Urinary bladder (tissue), 4 donors: ENCODE results near the gene EGF. TPM values are rescaled to one million over a fixed set of nuclear protein-coding genes. Genes with fewer than 3 reads are reported as not detected.
"Not testable (repeated sequence)": the region's sequence is repeated elsewhere in the genome, so short reads cannot be mapped to it uniquely, and the experiment has no call there.

Source experiments
- DNase-seq: peaks from one replicate; pipeline ENCODE4 v3.0.0-alpha.2; 2015; ENCODE audit errors: extremely low spot score
- H3K27ac ChIP-seq: one replicate; pipeline ENCODE4 v1.5.1; 2013; ENCODE audit warnings: low read depth, mild to moderate bottlenecking, moderate library complexity
- H3K36me3 ChIP-seq: one replicate; pipeline ENCODE4 v1.6.1; 2013; ENCODE audit warnings: mild to moderate bottlenecking, moderate library complexity; ENCODE audit not compliant: insufficient read depth
- H3K4me1 ChIP-seq: one replicate; pipeline ENCODE4 v1.6.1; 2013; ENCODE audit warnings: mild to moderate bottlenecking, moderate library complexity; ENCODE audit not compliant: insufficient read depth
- H3K4me3 ChIP-seq: one replicate; pipeline ENCODE4 v1.5.1; 2013; ENCODE audit warnings: low read depth, low read length
- WGBS: extraction: QIAGEN DNeasy Blood & Tissue Kit; methylation state at CpG from one replicate; pipeline ENCODE4 v1.1.7; 2013; 5-methylcytosine and 5-hydroxymethylcytosine counted together
- polyA plus RNA-seq: library from polyadenylated mRNA; stranded (reverse); fragments of 200-250 nt; gene quantifications from one replicate; pipeline ENCODE4 v1.2.3, GENCODE V29; 2013
- total RNA-seq: library from RNA; depleted of rRNA; stranded (reverse); fragments of >200 nt; gene quantifications from one replicate; pipeline ENCODE4 v1.2.3, GENCODE V29; 2014
- donor health status: healthy with polysubstance abuse.
- donor health status: healthy.

Gene EGF
- total and polyA plus RNA-seq, 2 donors = 1.6 to 3.0 TPM

DNA sequence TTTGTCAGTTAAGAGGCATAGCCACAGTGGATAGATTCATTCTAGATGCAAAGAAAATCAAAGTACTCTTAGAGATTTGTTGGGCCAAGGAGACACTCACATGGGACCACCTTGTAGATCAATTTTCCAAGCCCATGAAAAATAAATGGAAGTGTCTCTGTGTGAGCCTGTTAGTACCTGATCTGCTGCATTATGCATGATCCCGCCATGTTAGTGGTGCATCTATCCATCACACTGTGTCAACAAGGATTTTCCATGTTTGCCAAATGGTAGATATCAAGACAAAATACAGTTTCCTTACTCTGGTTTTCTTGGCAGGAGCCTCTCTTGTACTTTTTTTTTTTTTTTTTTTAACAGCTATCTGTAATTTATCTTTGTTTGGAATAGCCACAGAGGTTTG, 112.4 kb downstream of the EGF start:
- Histone ChIP-seq H3K4me1 (no peaks in the 10 kb centered on the region), H3K27ac (no peak overlapping the region), H3K36me3 (no peaks in the 10 kb centered on the region), H3K4me3 (no peak overlapping the region)
- DNase-seq = no peak
- 88% methylated on average over 1 of the region's 1 CpG for WGBS

DNA sequence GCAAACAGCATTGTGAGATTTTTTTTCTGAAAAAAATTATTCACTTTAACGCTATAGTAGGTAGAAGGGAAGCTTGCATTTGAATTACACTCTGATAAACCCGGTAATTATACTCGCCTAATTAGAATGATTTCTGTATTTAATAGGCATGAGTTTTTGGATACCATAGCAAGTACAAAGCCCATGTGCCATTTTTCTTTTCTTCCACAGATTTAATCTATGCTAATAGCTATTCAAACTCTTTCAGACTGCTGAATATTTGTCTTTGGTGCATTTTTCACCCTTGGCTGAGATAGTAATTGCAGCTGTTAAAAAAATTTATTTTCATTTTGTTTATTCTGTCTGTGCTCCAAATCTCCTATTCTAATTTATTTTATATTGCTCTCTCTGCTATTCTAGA, 113.0 kb downstream of the EGF start:
- WGBS = 75% methylated on average over 3 of the region's 3 CpGs

DNA sequence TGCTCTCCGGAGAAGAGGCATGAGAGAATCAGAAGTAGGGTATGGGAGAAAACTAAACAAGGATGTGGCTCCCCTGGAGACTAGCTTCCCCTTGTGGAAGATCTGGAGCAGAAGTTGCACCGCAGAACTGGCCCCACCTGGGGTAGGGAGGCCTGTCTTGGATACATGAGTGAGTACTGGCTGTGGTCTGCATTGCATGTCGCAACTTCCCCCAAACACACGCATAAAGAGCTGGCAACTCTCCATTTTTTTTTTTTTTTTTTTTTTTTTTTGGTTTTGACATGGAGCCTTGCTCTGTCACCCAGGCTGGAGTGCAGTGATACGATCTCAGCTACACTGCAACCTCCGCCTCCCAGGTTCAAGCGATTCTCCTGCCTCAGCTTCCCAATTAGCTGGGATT, 119.9 kb downstream of the EGF start:
- Histone ChIP-seq H3K36me3 (no peaks in the 10 kb centered on the region), H3K4me1 (no peaks in the 10 kb centered on the region), H3K27ac (no peak overlapping the region), H3K4me3 (no peak overlapping the region)
- no peak for DNase-seq
- 87% methylated on average over 7 of the region's 7 CpGs for WGBS

More for the DNA sequence above, 113.0 kb downstream of the EGF start:
- Histone ChIP-seq H3K27ac (no peak overlapping the region), H3K4me3 (no peak overlapping the region), H3K4me1 (no peaks in the 10 kb centered on the region), H3K36me3 (no peaks in the 10 kb centered on the region)
- DNase-seq = no peak

DNA sequence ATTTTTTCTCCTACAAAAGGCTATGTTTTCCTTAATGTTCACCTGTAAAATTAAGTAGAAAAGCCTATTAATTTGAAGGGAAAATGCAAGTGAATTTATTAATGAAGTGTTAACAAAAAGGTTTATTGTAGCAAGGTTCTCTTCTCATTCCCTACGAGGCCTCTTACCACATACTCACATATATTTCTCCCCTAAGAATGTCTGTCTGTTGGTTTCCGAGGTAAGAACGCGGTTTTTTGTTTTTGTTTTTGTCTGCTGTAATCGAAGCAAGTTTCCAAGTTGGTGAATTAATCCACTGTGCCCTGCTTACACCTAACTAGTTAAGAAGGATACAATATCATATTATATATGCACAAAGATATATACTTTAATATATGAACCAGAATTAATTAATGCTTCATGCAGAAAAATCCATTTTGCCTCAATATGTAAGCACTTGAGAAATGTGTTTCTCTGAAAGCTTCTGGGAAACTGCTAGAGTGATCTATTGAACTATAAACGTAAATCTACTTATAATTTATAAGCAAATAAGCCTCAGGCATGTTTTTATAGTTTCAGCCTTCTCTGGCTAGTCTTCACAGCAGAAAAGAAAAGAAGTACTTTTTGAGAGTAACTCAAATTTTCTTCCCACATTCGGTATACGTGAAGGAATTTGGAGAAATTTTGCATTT, 120.8 kb downstream of the EGF start:
- Histone ChIP-seq H3K4me3 (no peak overlapping the region), H3K4me1 (no peaks in the 10 kb centered on the region), H3K27ac (no peak overlapping the region), H3K36me3 (no peaks in the 10 kb centered on the region)
- DNase-seq = no peak
- 54% methylated on average over 8 of the region's 8 CpGs for WGBS

DNA sequence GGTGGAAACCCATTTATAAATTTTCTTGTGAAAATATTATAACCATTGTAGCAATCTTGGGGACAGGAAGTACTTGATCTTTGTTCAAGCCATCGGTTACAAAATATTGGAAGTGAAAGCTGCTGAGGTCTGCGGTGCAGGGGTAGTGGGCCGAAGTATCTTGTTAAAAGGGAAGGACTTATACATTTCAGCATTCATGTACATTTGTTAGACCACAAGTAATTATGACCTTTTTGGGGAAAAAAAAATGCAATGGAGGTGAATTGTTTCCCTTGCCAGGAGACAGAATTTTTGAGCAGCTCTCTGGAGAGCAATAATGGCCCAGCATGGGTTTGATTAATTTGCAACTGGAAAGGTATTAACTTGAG, 121.3 kb downstream of the EGF start:
- H3K27ac ChIP-seq = no peak overlapping the region
- no peak for DNase-seq
- H3K4me1 ChIP-seq = no peaks in the 10 kb centered on the region
- WGBS = 62% methylated on average over 3 of the region's 3 CpGs
- no peaks in the 10 kb centered on the region for H3K36me3 ChIP-seq
- no peak overlapping the region for H3K4me3 ChIP-seq

DNA sequence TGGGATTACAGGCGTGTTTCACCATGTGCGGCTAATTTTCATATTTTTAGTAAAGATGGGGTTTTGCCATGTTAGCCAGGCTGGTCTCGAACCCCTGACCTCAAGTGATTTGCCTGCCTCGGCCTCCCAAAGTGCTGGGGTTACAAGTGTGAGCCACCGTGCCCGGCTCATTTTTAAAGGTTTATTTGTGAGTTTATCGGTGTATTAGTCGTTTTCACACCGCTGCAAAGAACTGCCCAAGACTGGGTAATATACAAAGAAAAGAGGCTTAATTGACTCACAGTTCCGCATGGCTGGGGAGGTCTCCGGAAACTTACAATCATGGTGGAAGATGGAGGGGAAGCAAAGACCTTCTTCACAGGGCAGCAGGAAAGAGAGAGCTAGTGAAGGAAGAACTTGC, 126.5 kb downstream of the EGF start:
- not testable (repeated sequence) for H3K36me3 ChIP-seq
- 95% methylated on average over 11 of the region's 11 CpGs for WGBS

DNA sequence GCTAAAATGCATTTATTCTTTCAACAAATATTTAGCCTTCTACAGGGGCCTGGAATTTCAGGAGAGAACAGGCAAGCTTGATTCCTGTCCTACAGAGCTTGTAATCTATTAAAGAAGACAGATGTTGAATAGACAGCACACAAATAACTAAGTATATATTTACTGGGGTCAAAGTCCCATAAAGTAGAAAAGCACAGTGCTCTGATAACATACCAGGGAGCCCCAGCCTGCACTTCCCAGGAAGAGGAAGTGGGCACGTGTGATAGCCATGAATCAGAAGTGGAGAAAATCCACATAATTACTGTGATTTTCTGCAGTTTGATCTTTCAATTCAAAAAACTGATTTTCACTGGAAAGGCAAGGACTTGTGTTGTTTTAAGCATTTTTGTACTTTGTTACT, 129.1 kb downstream of the EGF start:
- Histone ChIP-seq H3K4me3 (no peak overlapping the region), H3K36me3 (no peaks in the 10 kb centered on the region), H3K27ac (no peak overlapping the region), H3K4me1 (no peaks in the 10 kb centered on the region)
- DNase-seq = no peak
- 67% methylated on average over 1 of the region's 1 CpG for WGBS

More for the DNA sequence above, 126.5 kb downstream of the EGF start:
- not testable (repeated sequence) for H3K27ac ChIP-seq, H3K4me1 ChIP-seq, H3K4me3 ChIP-seq, DNase-seq

DNA sequence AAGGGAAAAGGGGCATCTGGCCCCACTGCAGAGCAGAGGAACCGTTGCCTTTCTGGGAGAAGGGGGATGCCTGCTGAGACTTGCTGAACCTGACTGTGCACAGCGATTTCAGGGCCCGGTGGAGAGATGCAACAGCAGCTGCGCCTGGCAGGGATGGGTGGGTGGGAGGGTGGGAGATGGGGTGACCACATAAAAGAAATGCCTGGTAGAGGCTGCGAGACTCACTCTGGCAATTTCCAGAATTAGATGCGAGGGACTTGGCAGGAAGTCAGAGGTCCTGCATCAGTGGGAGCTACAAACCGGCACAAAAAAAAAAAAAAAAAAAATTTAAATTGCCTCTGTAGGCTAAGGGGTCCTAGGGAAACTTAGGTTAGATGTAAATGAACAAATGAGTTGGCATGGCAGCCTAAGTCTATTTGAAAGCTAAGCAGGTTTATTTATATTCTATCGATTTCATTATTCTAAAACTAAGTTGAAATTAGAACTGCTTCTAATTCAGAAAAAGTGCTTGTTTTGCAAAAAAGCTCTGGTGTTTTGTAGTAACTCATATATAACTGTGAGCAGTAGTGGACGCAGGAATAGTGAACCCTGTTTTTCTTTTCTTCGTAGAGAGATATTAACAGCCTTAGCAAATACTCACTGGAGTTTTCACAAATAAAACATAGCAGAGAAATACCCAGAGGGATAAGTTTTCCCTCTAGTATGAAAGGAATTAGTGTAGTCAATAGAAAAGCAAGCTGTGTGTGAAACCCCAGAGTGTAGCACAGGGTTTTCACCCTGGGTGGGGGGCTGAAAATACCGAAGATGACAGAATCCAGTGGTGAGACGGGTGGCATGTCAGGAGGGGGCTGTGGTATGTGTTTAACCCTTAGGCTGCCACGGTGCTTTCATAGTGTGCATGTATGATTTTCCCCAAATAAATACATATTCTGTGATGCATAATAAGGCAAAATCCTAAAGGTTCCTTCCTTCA, 130.1 kb downstream of the EGF start:
- Histone ChIP-seq H3K4me1 (no peaks in the 10 kb centered on the region), H3K4me3 (no peak overlapping the region), H3K27ac (no peak overlapping the region), H3K36me3 (no peaks in the 10 kb centered on the region)
- DNase-seq = no peak
- 35% methylated on average over 13 of the region's 13 CpGs for WGBS

DNA sequence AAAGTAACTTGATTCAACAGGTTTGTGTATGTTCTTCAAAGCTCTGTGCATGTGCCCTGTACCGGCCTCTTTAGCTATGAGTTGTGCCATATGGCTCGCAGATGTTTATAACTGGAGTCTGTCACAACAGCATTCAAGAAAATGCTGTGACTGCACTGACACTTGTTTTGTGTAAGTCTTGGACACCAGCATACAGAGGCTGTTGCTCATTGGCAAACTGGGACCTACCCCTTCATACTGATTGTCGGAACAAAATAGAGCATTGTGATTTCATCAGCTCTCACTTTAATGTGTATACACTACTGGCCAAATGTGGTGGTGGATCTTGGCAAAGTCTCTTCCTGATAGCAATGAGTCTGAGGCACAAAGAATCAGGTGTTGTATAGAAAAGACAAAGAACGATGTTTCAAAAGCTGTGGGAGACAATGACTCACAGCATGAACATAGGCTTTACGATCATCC, 133.9 kb downstream of the EGF start:
- 73% methylated on average over 5 of the region's 5 CpGs for WGBS
- no peaks in the 10 kb centered on the region for H3K4me1 ChIP-seq
- no peaks in the 10 kb centered on the region for H3K36me3 ChIP-seq
- H3K27ac ChIP-seq = no peak overlapping the region
- H3K4me3 ChIP-seq = no peak overlapping the region
- DNase-seq = no peak

DNA sequence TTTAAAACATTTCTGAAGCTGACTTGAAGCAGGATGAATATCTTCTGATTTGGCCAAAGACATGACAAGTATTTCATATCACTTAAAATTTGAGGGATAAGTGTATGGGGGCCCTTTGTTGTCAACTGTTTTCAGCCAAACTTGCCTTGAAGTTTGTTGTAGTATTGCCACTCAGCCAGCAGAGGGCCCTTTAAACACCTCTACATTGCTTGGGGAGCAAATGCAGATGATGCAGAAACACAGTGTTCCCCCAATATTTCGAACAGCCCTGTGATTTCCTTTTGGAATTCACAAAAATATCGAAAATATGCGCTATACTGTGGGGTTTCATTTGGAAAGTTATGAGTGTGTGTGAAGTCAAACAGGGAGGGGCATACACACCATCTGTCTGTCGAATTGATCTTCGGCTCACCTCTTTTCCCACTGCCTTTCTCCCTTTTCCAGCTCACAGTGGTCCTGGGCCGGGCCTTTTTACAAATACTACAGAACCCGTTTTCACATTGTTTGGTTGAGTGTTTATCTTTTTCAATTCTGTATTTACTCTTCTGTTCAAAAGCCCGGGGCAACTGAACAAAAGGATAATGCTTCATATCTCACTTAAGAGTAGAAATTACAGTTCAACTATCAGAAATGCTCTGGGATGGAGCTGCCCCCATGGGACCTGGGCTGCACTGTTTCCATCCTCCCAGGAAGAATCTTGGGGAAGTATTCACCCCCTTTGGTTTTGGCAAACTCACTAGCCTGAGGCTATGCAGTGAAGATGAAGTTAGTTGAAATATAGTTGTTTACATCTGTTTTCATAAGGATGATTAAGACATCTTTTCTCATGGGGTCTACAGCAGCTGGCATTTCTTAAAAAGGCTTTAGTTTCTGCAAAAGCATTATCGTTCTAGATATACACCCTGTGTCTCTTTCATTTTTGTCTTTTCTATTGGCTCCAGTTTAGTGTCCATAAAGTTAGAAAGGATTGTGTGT, 137.6 kb downstream of the EGF start:
- peak; percentile 10 for DNase-seq
- Histone ChIP-seq H3K4me1 (no peaks in the 10 kb centered on the region), H3K4me3 (no peak overlapping the region), H3K27ac (no peak overlapping the region), H3K36me3 (no peaks in the 10 kb centered on the region)
- 42% methylated on average over 9 of the region's 9 CpGs for WGBS

DNA sequence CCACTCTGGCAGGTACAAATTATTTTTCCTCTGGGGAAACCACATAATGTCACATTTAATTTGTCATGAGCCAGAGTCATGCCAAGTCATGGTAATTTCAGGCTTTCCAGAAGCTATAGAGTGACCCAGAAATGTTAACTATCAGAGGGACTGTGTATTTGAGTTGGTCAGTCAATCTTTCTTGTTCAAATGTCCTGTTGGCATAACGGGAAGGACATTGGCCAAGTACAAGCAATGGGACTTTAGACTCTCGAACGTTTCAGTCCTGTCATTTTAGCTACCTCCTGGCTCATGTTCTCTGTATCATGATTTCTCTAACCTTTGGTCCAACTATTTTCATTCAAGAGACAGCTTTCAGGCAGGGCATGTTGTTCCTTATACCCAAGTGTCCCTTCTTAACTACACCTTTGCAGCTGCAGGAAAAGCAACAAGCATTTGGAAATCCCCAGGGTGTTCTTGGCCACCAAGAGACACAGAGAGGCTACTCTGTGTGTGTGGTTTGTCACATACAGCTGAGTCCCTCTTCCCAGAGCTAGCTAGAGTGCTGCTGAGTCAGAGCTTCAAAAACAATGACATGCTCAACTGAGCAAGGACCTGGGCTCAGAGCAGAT, 142.6 kb downstream of the EGF start:
- no peak overlapping the region for H3K4me3 ChIP-seq
- 87% methylated on average over 3 of the region's 3 CpGs for WGBS
- H3K4me1 ChIP-seq = no peaks in the 10 kb centered on the region
- H3K36me3 ChIP-seq = no peaks in the 10 kb centered on the region
- H3K27ac ChIP-seq = no peak overlapping the region
- no peak for DNase-seq

DNA sequence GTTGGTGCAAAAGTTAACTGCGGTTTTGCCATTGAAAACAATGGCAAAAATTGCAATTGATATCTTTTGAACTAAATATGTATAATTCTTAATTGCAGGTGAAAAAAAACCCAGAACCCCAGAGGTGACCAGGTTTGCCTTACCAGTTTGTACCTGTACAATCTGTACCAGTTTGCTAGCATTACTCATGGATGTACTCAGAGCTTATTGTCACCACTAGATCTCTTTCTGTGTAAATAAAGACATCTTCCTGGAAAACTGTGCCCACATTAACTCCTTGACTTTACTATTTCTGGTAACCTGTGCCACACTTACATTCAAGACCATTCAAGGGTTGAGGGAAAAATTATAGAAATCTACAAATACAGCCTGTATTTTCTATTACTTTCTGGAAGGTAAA, 146.0 kb downstream of the EGF start:
- Histone ChIP-seq H3K27ac (no peak overlapping the region), H3K4me1 (no peaks in the 10 kb centered on the region), H3K36me3 (no peaks in the 10 kb centered on the region), H3K4me3 (no peak overlapping the region)
- 95% methylated on average over 1 of the region's 1 CpG for WGBS
- no peak for DNase-seq
